H1 (cell line): Measurements from ENCODE around the gene MINDY1. TPM values are rescaled to one million over a fixed set of nuclear protein-coding genes. Genes with fewer than 3 reads are reported as not detected.

Experiments
- CTCF ChIA-PET: fragments of 300-600 bp; sonication (Branson Sonifier 250); formaldehyde crosslinking; loops from one replicate; lab custom pipeline; 2021; ENCODE audit not compliant: partially characterized antibody; lab: Charles Lee
- POLR2A ChIA-PET: fragments of 300-600 bp; sonication (Branson Sonifier 250); formaldehyde crosslinking; loops from one replicate; lab custom pipeline; 2021; ENCODE audit warnings: inconsistent platforms; ENCODE audit not compliant: partially characterized antibody; lab: Charles Lee
- DNase-seq, 2 experiments: peaks; one replicate each; pipeline versions ENCODE4 v3.0.0 to v3.0.0-alpha.2; 2010 to 2022; ENCODE audit warnings: low spot score in 2 of 2, low read depth in 1 of 2, mixed read lengths in 1 of 2
- FAIRE-seq: peaks from 2 replicates; lab custom pipeline; 2011; peaks lifted over from hg19 to GRCh38; lab: Jason Lieb, UNC
- H2AFZ ChIP-seq: 2 replicates; pipeline ENCODE4 v1.8.1; 2012; ENCODE audit warnings: low read length, inconsistent platforms
- H2AK5ac ChIP-seq: 2 replicates; pipeline ENCODE4 v1.6.1; 2013; ENCODE audit warnings: low read depth, low read length
- H2BK120ac ChIP-seq: replicated peaks from 2 replicates; pipeline ENCODE3; 2013; ENCODE audit warnings: low read depth, low read length, inconsistent platforms
- H2BK12ac ChIP-seq: 2 replicates; pipeline ENCODE4 v1.6.1; 2013; ENCODE audit warnings: low read depth, low read length
- H2BK15ac ChIP-seq: 2 replicates; pipeline ENCODE4 v1.6.1; 2013; ENCODE audit warnings: low read length
- H2BK20ac ChIP-seq: 2 replicates; pipeline ENCODE4 v1.6.1; 2013; ENCODE audit warnings: low read length
- H2BK5ac ChIP-seq: 2 replicates; pipeline ENCODE4 v1.6.1; 2013; ENCODE audit warnings: low read depth, low read length
- H3K14ac ChIP-seq: 2 replicates; pipeline ENCODE4 v1.6.1; 2013; ENCODE audit warnings: inconsistent platforms; ENCODE audit not compliant: insufficient read length
- H3K18ac ChIP-seq: 2 replicates; pipeline ENCODE4 v1.6.1; 2013; ENCODE audit warnings: low read length; ENCODE audit errors: extremely low read depth
- H3K23ac ChIP-seq: 2 replicates; pipeline ENCODE4 v1.6.1; 2013; ENCODE audit warnings: inconsistent platforms; ENCODE audit not compliant: insufficient read length
- H3K23me2 ChIP-seq: 2 replicates; pipeline ENCODE4 v1.6.1; 2013; ENCODE audit warnings: low read depth, low read length
- H3K27ac ChIP-seq: 2 replicates; pipeline ENCODE4 v1.6.1; 2011; ENCODE audit warnings: low read depth, low read length, inconsistent platforms
- H3K27me3 ChIP-seq, 4 experiments: replicated peaks in 1 of 4; 1 replicate in 1 of 4; 2 replicates in 3 of 4; pipeline versions ENCODE4 v1.6.1 to v1.8.1; 2011 to 2013; ENCODE audit warnings: low read length in 3 of 4, mild to moderate bottlenecking in 3 of 4, inconsistent platforms in 2 of 4, mixed read lengths in 2 of 4, moderate library complexity in 1 of 4; ENCODE audit not compliant: control insufficient read depth in 3 of 4, insufficient read depth in 3 of 4; ENCODE audit errors: extremely low read depth in 1 of 4
- H3K36me3 ChIP-seq, 4 experiments: 2 replicates each; pipeline versions ENCODE4 v1.6.1 to v1.8.1; 2011 to 2013; ENCODE audit warnings: mild to moderate bottlenecking in 4 of 4, low read length in 3 of 4, moderate library complexity in 2 of 4, control low read depth in 1 of 4, inconsistent platforms in 1 of 4; ENCODE audit not compliant: insufficient read depth in 4 of 4, control insufficient read depth in 2 of 4
- H3K4ac ChIP-seq: replicated peaks from 2 replicates; pipeline ENCODE3; 2013; ENCODE audit warnings: low read length, low read depth, mixed read lengths, inconsistent platforms; ENCODE audit not compliant: insufficient read length
- H3K4me1 ChIP-seq, 4 experiments: replicated peaks in 1 of 4; 1 replicate in 1 of 4; 2 replicates in 3 of 4; pipeline versions ENCODE4 v1.6.1 to v1.8.1; 2011 to 2013; ENCODE audit warnings: low read length in 3 of 4, inconsistent platforms in 2 of 4, mixed read lengths in 1 of 4; ENCODE audit not compliant: insufficient read depth in 4 of 4, control insufficient read depth in 3 of 4
- H3K4me2 ChIP-seq, 2 experiments: 2 replicates each; pipeline versions ENCODE4 v1.6.1 to v1.8.1; 2011 to 2013; ENCODE audit warnings: low read depth in 2 of 2, low read length in 2 of 2, control low read depth in 1 of 2, inconsistent platforms in 1 of 2, mild to moderate bottlenecking in 1 of 2; ENCODE audit not compliant: insufficient read depth in 1 of 2
- H3K4me3 ChIP-seq, 4 experiments: fragments of 200-600, 300-600 bp in 1 of 4; sonication (generic), shearing (Covaris generic), sonication (Bioruptor Twin) in 1 of 4; 2 replicates each; pipeline versions ENCODE4 v1.5.1 to v1.8.1; 2011 to 2016; ENCODE audit warnings: low read length in 4 of 4, low read depth in 3 of 4, control low read depth in 2 of 4, inconsistent platforms in 2 of 4, mild to moderate bottlenecking in 2 of 4, mixed read lengths in 1 of 4, moderate library complexity in 1 of 4; ENCODE audit not compliant: insufficient read depth in 2 of 4; ENCODE audit errors: extremely low read depth in 1 of 4
- H3K56ac ChIP-seq: replicated peaks from 2 replicates; pipeline ENCODE3; 2013; ENCODE audit warnings: low read depth, mild to moderate bottlenecking, mixed read lengths, low read length, inconsistent platforms; ENCODE audit not compliant: insufficient read length
- H3K79me1 ChIP-seq: 2 replicates; pipeline ENCODE4 v1.6.1; 2013; ENCODE audit warnings: low read depth, low read length, control low read depth
- H3K79me2 ChIP-seq, 2 experiments: 2 replicates each; pipeline versions ENCODE4 v1.6.1 to v1.8.1; 2012 to 2013; ENCODE audit warnings: low read length in 2 of 2, mild to moderate bottlenecking in 2 of 2, inconsistent platforms in 1 of 2; ENCODE audit not compliant: insufficient read depth in 2 of 2, control insufficient read depth in 1 of 2
- H3K9ac ChIP-seq, 4 experiments: replicated peaks in 1 of 4; 1 replicate in 1 of 4; 2 replicates in 3 of 4; pipeline versions ENCODE4 v1.6.1 to v1.8.1; 2011 to 2013; ENCODE audit warnings: low read depth in 3 of 4, low read length in 3 of 4, control low read depth in 2 of 4, mild to moderate bottlenecking in 2 of 4, moderate library complexity in 2 of 4, inconsistent platforms in 1 of 4; ENCODE audit errors: extremely low read depth in 1 of 4
- H3K9me3 ChIP-seq, 2 experiments: 2 replicates each; pipeline versions ENCODE4 v1.6.1 to v1.8.1; 2012 to 2013; ENCODE audit warnings: mild to moderate bottlenecking in 2 of 2, moderate library complexity in 2 of 2, control low read depth in 1 of 2, inconsistent platforms in 1 of 2, low read depth in 1 of 2, low read length in 1 of 2, mixed read lengths in 1 of 2; ENCODE audit not compliant: insufficient read depth in 2 of 2
- H4K20me1 ChIP-seq, 2 experiments: replicated peaks in 1 of 2; 2 replicates each; pipeline versions ENCODE3 to v1.8.1; 2011 to 2013; ENCODE audit warnings: inconsistent platforms in 2 of 2, low read length in 2 of 2, mild to moderate bottlenecking in 1 of 2; ENCODE audit not compliant: insufficient read depth in 2 of 2, control insufficient read depth in 1 of 2
- H4K5ac ChIP-seq: 2 replicates; pipeline ENCODE4 v1.6.1; 2013; ENCODE audit warnings: low read length, low read depth, mixed read lengths, inconsistent platforms; ENCODE audit not compliant: insufficient read length
- H4K8ac ChIP-seq: 2 replicates; pipeline ENCODE4 v1.8.0; 2013; ENCODE audit warnings: mild to moderate bottlenecking, moderate library complexity, low read length, inconsistent platforms; ENCODE audit not compliant: insufficient read depth; ENCODE audit errors: extremely low read depth
- H4K91ac ChIP-seq: replicated peaks from 2 replicates; pipeline ENCODE3; 2013; ENCODE audit warnings: low read length, mixed read lengths, inconsistent platforms; ENCODE audit not compliant: insufficient read length
- ASH2L ChIP-seq: fragments of 200-600, 300-600 bp; sonication (generic); IDR thresholded peaks from one replicate; pipeline ENCODE4 v1.7.1; 2017; ENCODE audit warnings: low read length
- CREB1 ChIP-seq: IDR thresholded peaks from 2 replicates; pipeline ENCODE4 v1.6.1; 2012; ENCODE audit warnings: inconsistent platforms
- RAD21 ChIP-seq, 2 experiments: IDR thresholded peaks in 1 of 2; conservative IDR thresholded peaks in 1 of 2; 2 replicates each; pipeline ENCODE4 v1.6.1; 2011; ENCODE audit warnings: low read depth in 2 of 2, low read length in 2 of 2, improper control_type of control experiment in 1 of 2, inconsistent platforms in 1 of 2, mild to moderate bottlenecking in 1 of 2, moderate library complexity in 1 of 2
- WGBS, 2 experiments: shearing (Covaris generic) in 1 of 2; methylation state at CpG; one replicate each; pipeline versions ENCODE4 v1.1.6 to v1.1.7; 2013 to 2015; ENCODE audit warnings: low lambda C conversion rate in 2 of 2, mixed read lengths in 2 of 2, inconsistent platforms in 1 of 2, low coverage in 1 of 2, missing lambda C conversion rate in 1 of 2; ENCODE audit not compliant: insufficient replicate concordance in 2 of 2, insufficient coverage in 1 of 2, insufficient read length in 1 of 2; ENCODE audit errors: extremely low coverage in 1 of 2, missing lambda C conversion rate in 1 of 2; 5-methylcytosine and 5-hydroxymethylcytosine counted together
- polyA plus RNA-seq, 7 experiments: library from polyadenylated mRNA; depleted of rRNA in 3 of 7; stranded (reverse) in 5 of 7; unstranded in 2 of 7; fragments of >200 nt in 5 of 7; fragments of 200-250 nt in 2 of 7; gene quantifications; 1 replicate in 5 of 7; 2 replicates in 1 of 7; 4 replicates in 1 of 7; pipeline versions ENCODE4 v1.2.1 to v1.2.3, GENCODE V29; 2011 to 2013; ENCODE audit warnings: missing spikeins in 2 of 7, mixed read lengths in 2 of 7
- total RNA-seq: library from RNA; stranded (reverse); fragmentation: NEBNext Ultra II Directional; extraction: Animal tissue kit (Norgen Biotek cat#: 25700); gene quantifications from 2 replicates; pipeline ENCODE4 v1.2.1, GENCODE V29; 2021

The MINDY1 gene
- total and polyA plus RNA-seq, 2 of the 8 experiments (the other 6 are each of a cell fraction or from before 2014, with no cell fraction given), result 10.3 to 11.4 TPM

DNA sequence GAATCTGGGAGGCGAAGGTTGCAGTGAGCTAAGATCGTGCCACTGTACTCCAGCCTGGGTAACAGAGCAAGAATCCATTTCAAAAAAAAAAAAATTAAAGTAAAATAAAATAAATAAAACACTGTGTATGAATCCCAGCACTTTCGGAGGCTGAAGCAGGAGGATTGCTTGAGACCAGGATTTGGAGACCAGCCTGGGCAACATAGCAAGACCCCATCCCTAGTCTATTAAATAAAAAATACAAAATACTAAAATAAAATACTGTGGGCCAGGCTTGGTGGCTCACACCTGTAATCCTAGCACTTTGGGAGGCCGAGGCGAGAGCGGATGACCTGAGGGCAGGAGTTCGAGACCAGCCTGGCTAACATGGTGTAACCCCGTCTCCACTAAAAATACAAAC, 25.5 kb upstream of the MINDY1 start:
- no peaks in the 10 kb centered on the region for H3K9me3 ChIP-seq
- H3K27ac ChIP-seq, result no peak overlapping the region
- H3K14ac ChIP-seq, result no peak overlapping the region
- no peaks in the 10 kb centered on the region for H3K23me2 ChIP-seq
- no peak overlapping the region for H3K4ac ChIP-seq
- no peak overlapping the region for H3K23ac ChIP-seq
- no peak for DNase-seq
- H2BK15ac ChIP-seq, result no peak overlapping the region
- H3K79me1 ChIP-seq, result no peaks in the 10 kb centered on the region
- WGBS, 2 experiments, result 97% methylated on average over 8 of the region's 8 CpGs; no CpG with 5 or more reads in 1 of the 2 experiments
- no peak overlapping the region for H2BK120ac ChIP-seq
- no peak overlapping the region for H4K91ac ChIP-seq
- ChIA-PET CTCF (interaction anchor here (1.0 to 2.0 kb wide), 5 partner anchors 15 to 68 kb away, joined by 3 to 9 read pairs (median 5); partner anchors contain the start of genes C1orf56, CDC42SE1, MINDY1 and MLLT11), POLR2A (interaction anchor here (1.3 to 1.7 kb wide), 4 partner anchors 13 to 20 kb away, joined by 3 to 11 read pairs (median 4); partner anchors contain the start of gene C1orf56)
- no peak overlapping the region for H2BK5ac ChIP-seq
- H3K56ac ChIP-seq, result no peak overlapping the region
- no peak overlapping the region for H2BK20ac ChIP-seq
- TF ChIP-seq RAD21 (IDR thresholded peaks at IDR 0.05 in 1 of 2, conservative IDR thresholded peaks at IDR 0.05 in 1 of 2; ENCODE audit: low read depth in 2 of 2, low read length in 2 of 2), result no peak
- TF ChIP-seq CREB1, result no peak
- no peak for TF ChIP-seq ASH2L
- H3K9ac ChIP-seq, result no peak overlapping the region
- H2AFZ ChIP-seq, result no peak overlapping the region
- no peak overlapping the region for H2BK12ac ChIP-seq
- H4K8ac ChIP-seq, result no peak overlapping the region
- no peak for FAIRE-seq
- no peaks in the 10 kb centered on the region for H3K79me2 ChIP-seq
- no peak overlapping the region for H3K4me2 ChIP-seq
- H2AK5ac ChIP-seq, result no peak overlapping the region
- peaks cover 2 to 27% (median 20%) of the 10 kb centered on the region in 4 experiments; a peak in 7 of 8 replicates for H3K36me3 ChIP-seq
- no peaks in the 10 kb centered on the region for H3K27me3 ChIP-seq
- H3K4me1 ChIP-seq, result peaks cover 0 to 3% (median 0%) of the 10 kb centered on the region in 4 experiments; a peak in 3 of 7 replicates
- no peaks in the 10 kb centered on the region for H4K20me1 ChIP-seq
- no peak overlapping the region for H3K4me3 ChIP-seq
- H3K18ac ChIP-seq, result no peak overlapping the region
- H4K5ac ChIP-seq, result no peak overlapping the region
